ENCODE measurements around the gene HSPH1.

HSPH1 gene

DNA sequence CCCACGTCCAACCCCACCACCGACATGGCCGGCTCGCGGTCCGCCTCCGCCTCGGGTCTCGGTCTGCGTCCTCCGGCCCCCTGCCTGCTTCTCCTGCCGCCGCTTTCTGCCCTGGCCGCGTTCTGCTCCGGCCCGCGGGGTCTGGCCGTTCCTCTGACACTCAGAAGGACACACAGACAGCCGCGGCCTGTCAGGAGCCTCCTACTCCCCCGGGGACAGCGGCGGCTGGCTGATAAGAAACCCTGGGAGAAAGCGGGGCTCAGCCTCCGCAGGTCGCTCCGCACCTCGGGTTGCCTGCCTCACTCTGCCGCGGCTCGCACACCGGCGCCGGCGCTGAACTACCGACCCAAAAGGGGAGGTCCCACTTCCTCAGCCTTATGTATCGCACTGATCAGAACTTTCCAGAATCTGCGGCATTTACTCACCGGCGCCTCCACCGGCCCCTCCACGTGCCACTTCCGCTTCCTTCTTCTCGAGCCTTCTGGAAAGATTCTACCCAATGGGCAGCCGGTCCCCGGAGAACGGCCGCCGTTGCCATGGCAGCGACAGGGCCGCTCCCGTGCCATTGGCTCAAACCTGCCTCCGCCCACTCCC lies at the start of gene HSPH1:
HSPH1 (minus strand) TSS at position 348 of the 594 bp plus-strand sequence; CDS start at position 26, 322 bp downstream.
- in situ Hi-C loops (cut with HindIII; ENCODE audit: low sequenced_read_pairs) = no loop called here

- in situ Hi-C loops (cut with HindIII; ENCODE audit: low sequenced_read_pairs) = no loop called here
These were observed 48.1 kb upstream of the HSPH1 start for GRCh38 chr13:31209841-31210210.

GRCh38 chr13:31209172-31209840 lies 47.6 kb upstream of the HSPH1 start:
- in situ Hi-C loops (cut with HindIII; ENCODE audit: low sequenced_read_pairs) = no loop called here

GRCh38 chr13:31208559-31209122 lies 46.9 kb upstream of the HSPH1 start:
- in situ Hi-C loops (cut with HindIII; ENCODE audit: low sequenced_read_pairs) = no loop called here

DNA sequence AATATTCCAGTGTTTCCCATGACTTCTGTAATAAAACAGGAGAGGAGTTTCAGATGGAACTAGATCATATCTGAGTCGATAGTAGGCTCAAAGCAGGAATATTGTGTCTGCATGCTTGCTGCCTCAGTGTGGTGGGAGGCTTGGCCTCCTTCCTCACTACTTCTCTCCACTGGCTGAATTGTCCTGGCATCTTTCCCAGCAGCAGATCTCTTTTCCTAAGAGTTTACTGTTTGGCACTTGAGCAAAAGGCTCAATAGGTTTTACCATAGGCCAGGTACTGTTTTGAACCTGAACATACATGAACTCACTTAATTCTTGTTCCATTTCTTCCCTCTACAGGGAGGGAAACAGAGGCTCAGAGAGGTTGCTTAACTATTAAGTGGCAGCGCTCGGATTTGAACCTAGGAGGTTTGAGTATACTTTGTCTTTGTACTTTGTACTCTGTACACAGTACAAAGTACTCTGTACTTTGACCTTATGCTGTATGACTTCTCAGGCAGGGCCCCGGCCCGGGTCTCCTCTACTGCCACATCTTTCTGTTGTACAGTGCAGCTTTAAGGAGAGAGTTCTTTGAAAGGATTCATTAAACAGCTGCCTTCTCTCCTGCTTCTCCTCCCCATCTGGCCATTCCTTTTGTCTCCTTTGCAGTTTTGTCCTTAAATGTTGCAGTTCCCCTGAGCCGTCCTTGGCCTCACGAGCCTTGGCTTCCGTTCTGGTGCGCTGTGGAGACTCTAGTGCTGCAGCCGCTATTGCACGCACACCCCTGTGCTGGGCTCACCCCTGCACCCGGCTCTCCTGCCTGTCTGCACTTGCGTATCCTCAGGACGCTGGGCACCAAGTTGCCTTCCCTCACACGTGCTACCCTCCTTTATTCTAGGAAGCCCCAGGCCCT lies 46.2 kb upstream of the HSPH1 start:
- in situ Hi-C loops (cut with HindIII; ENCODE audit: low sequenced_read_pairs) = no loop called here

DNA sequence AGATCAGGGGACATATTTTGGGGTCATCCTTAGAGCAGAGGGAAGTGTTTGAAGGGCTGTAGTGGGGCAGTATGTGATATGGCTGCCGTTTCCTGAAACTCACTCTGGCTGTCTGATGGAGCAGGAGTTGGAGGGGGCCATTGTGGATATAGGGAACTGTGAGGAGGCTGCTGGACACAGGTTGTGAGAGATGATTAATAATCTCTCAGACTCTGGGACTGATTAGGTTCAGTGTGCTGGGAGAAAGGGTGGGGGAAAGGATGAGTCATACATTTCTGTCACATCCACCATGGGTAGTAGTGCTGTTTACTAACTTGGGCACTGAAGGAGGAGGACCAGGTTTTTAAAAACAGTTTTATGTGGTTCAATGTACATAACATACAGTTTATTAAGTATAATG lies 42.9 kb upstream of the HSPH1 start:
- in situ Hi-C loops (cut with HindIII; ENCODE audit: low sequenced_read_pairs) = loop anchor here (5.0 kb wide), 1 partner anchor 92 kb away; no protein-coding TSS in a partner anchor

DNA sequence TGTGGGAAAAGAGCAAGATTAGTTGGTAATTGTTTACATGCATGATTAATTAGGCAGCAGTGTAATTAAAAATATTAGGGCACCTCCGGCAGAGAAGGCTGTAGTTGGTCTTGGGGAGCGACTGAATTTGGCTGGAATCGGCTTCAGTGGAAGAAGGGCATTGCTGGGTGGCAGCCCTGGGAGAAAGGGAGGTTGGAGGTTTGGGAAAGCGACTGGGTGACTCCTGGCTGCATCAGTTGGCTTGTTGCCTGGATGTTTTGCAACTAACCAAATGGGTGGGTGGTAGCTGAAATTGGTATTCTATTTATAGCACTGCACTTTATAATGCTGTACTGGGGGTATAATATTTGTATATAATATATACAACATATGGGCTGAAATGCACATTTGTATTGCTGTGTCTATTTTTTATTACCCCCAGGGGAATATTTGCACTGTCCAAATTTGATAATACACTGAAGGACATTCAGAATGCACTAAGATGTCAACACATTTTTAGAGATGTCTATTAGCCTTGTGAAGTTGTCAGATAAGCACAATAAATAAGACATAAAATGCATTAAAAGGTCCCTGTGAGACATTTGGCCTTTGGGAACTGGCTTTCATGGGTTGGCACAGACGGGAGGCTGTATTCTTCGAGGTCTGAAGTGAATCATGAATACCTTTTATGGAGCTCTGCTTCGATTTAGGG lies 39.8 kb upstream of the HSPH1 start:
- in situ Hi-C loops (cut with HindIII; ENCODE audit: low sequenced_read_pairs) = loop anchor here (5.0 kb wide), 1 partner anchor 89 kb away; no protein-coding TSS in a partner anchor

GRCh38 chr13:31200637-31200971 lies 38.9 kb upstream of the HSPH1 start:
- in situ Hi-C loops (cut with HindIII; ENCODE audit: low sequenced_read_pairs) = loop anchor here (5.0 kb wide), 1 partner anchor 88 kb away; no protein-coding TSS in a partner anchor

DNA sequence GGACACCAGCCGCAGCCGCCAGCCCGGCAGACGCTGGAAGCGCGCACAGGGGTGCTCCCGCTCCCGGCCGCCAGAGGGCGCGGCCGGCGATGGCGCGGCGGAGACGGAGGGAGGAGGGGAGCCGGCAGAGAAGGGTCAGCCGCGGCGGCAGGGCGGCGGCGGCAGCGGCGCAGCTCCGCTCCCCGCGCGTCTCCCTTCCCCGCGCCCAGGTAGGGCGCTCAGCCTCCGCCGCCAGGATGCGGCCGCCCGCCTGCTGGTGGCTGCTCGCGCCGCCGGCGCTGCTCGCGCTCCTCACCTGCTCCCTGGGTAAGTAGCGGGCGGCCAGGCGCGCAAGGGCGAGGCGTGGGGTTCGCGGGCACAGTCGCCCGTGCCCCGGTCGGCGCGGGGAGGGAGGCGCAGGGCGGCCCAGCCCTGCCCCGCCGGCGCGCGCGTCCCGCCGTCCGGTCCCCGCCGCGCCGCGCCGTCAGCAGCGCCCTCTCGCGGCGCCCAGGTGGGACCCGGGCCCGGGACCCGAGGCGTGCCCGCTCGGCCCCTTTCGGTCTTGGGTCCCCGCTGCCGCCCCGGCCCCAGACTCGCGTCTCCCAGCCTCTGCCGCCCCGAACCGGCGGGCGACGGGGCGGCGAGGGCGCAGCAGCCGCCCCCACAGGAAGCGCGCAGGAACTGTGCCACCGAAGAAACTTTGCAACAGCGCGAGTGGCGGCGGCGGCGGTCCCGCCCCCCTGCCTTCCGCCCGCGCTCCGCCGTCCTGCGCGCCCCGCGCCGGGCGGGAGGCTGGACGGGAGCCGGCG lies 38.3 kb upstream of the HSPH1 start, which contains the start of gene B3GLCT:
B3GLCT (plus strand) TSS at position 127 of the 788 bp plus-strand sequence; CDS start at position 237, 110 bp downstream.
- in situ Hi-C loops (cut with HindIII; ENCODE audit: low sequenced_read_pairs) = loop anchor here (5.0 kb wide), 1 partner anchor 88 kb away; no protein-coding TSS in a partner anchor

GRCh38 chr13:31199527-31199848 lies 37.8 kb upstream of the HSPH1 start:
- in situ Hi-C loops (cut with HindIII; ENCODE audit: low sequenced_read_pairs) = no loop called here

GRCh38 chr13:31198519-31198918 lies 36.8 kb upstream of the HSPH1 start:
- in situ Hi-C loops (cut with HindIII; ENCODE audit: low sequenced_read_pairs) = no loop called here

DNA sequence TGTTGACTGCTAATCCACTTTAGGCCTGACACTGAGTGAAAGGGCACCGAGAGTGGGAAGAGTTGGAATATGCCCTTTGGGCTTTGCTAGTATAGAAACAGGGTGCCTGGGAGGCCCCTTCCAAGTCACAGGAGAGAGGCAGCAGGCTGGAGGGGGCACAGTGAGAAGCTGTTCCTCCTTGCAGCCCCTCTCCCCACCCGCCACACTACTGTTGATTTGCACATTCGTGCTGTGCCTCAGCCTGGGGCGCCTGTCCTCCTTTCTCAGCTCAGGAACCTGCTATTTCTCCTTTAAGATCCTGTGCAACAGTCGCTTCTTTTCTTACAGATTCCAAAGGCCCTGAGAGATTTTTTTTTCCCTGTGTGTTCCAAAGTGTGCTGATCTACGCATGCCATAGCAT lies 35.3 kb upstream of the HSPH1 start:
- in situ Hi-C loops (cut with HindIII; ENCODE audit: low sequenced_read_pairs) = no loop called here

- in situ Hi-C loops (cut with HindIII; ENCODE audit: low sequenced_read_pairs) = no loop called here
These were observed 33.9 kb upstream of the HSPH1 start for GRCh38 chr13:31195616-31196015.

DNA sequence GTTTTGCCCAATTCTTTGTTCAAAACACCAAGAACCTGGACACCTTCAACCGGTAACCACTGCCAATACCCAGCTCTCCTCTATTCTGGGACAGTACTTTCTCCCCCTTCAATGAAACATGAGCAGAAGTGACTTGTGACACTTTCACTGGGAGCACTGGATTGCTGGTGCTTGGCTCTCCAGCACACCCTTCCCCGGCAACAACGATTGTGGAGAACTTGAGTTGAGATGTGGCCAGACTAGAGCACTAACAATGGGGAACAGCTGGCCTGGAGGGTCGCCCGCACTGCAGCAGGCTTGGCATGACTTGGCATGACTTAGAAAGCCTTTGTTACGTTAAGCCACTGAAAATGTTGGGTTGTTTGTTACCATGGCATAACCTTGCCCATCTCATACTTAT lies 30.6 kb upstream of the HSPH1 start:
- in situ Hi-C loops (cut with HindIII; ENCODE audit: low sequenced_read_pairs) = no loop called here

- in situ Hi-C loops (cut with HindIII; ENCODE audit: low sequenced_read_pairs) = no loop called here
These were observed 30.0 kb upstream of the HSPH1 start for GRCh38 chr13:31191748-31192147.

DNA sequence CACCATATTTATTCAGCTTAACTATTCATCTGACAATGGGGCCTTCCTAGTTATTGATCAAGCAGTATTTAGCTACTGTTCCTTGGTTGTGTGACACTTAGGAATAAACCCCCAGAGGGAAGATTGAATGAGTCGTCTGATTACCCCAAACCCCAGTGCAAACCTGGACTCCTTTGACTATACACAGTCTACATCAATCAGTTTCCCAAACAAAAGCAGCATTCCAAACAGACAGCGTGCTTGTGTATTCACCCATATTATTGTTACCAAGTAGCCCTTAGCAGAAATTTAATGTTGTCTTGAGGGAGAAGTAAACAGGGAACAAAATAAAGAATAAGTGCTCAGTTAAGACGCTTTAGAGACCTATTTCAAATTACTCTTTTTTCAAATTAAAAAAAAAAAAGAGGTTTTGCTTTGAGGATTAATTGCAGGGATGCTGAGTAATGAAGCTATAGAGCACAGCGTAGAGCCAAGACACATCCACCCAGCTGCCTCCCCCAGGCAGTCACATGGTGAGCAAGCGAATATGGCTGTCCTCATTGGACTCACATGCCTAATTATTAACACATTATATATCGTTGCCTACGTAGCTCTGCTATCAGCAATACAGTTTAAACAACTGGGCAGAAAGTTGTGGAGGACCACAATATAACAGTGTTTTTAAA lies 23.4 kb upstream of the HSPH1 start:
- in situ Hi-C loops (cut with HindIII; ENCODE audit: low sequenced_read_pairs) = no loop called here

DNA sequence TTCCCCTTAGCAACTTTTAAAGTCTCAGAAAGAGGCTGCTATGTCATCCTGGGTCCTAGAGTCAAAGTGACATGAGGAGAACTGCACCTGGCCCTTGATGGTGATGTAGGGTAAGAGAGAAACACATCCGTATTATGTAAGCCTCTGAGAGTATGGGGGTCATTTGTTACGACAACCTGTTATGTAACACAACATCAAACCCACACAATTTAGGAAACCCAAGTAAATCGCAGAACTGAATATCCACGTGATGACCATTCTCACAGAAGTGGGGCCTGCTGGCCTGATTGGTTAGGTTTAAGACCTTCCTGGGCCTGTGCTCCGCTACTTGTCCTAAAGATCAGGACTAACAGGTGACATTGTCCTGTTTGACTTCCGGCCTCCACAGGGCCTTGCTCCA lies 22.7 kb upstream of the HSPH1 start:
- in situ Hi-C loops (cut with HindIII; ENCODE audit: low sequenced_read_pairs) = no loop called here

- in situ Hi-C loops (cut with HindIII; ENCODE audit: low sequenced_read_pairs) = no loop called here
These were observed 21.3 kb upstream of the HSPH1 start for GRCh38 chr13:31182987-31183386.

- in situ Hi-C loops (cut with HindIII; ENCODE audit: low sequenced_read_pairs) = no loop called here
These were observed 18.1 kb upstream of the HSPH1 start for GRCh38 chr13:31179754-31180153.
